GM19397 (cell line): ENCODE results near the gene CIDEB.

ENCODE experiments used
- ATAC-seq: cut with Tn5 transposase; IDR thresholded peaks from one replicate; pipeline ENCODE4 v1.9.1; 2021; ENCODE audit warnings: mild to moderate bottlenecking, moderate library complexity; ENCODE audit not compliant: unreplicated experiment

The CIDEB gene

DNA sequence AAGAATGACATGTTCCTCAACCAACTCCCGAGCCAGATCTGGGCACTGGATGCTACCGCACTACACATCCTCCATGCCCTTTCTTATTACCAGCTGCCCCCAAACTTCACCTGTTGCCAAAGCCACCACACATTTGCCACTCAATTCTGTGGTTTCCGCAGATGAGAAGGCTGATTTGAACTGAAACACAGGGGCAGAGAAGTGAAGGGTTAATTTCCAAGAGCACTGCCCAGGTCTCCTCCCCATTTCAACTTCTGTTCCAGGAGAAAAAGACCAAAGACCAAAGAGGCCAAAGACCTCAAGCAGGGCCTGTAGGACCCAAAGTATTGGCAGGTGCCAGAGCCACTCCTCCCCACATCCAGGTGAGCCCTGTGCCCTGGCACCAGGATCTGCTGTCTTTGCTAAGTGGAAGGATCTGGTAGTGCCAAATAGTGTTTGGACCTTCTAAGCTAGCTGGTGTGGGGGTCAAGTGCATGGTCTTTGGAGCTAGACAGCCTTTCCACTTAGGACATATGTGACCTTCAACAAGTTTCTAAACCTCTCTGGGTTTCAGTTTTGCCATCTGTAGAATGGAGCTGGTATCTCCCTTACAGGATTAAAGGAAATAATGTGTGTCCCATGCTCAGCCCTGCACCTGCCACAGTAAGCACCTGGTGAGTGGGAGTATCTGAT lies 16.2 kb downstream of the CIDEB start:
- ATAC-seq: no peak

DNA sequence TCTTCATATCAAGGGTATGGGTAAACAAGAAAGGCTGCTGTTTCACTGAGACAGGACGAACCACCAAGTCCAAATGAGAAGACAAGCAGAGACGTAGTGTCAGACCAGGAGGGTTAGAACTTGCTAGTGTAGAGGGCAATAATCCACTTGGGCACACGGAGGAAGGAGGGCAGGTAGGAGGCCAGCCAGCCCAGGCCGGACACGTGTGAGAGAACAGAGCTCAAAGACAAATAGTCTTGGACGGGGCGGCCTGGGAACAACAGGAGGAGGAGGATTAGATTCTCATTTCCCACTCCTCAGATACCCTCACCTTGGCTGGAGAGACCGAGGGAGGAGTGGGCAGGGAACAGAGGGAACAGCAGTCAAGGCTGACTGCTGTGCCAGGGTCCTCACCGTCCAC lies 17.0 kb downstream of the CIDEB start:
- no peak for ATAC-seq

DNA sequence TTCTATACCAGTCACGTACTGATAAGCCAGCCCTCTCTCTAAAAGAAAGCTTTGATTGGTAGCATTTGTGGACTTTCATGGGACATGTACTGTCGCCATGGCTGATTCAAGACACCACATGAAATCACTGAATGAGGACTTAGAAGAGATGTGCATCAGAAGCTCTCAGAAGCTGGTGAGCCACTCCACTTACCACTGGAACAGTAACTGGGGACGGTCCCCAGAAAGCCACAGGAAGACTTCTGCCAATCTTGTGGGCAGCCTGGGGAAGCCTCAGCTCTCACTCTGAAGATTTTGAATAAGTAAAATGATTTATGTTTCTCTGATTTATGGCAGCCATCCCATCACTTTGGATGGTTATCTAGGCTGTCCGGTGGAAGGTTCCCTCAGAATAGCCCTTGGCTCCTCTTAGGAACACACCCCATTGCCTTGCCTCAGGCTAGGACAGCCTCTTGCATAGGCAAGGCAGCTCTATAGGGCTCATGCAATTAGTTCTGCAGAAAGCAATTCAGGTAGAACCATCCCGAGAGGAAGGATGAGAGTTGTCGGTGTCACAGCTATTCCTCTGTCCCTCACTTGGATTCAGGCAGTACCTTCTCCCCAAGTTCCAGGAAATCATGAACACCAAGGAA lies 18.0 kb downstream of the CIDEB start:
- no peak for ATAC-seq

DNA sequence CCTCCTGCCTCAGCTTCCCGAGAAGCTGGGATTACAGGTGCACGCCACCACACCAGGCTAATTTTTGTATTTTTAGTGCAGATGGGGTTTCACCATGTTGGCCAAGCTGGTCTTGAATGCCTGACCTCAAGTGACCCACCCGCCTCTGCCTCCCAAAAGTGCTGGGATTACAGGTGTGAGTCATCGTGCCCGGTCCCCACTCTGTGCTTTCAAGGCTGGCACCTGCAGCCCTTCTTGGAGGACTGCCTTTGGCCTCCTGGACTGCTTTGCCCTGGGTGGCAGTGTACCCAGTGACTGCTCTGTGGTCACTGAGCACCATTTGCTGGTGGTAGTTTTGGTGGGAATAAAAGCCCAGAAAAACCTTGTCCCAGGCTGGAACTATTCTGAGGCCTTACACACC lies 20.8 kb downstream of the CIDEB start:
- no peak for ATAC-seq

DNA sequence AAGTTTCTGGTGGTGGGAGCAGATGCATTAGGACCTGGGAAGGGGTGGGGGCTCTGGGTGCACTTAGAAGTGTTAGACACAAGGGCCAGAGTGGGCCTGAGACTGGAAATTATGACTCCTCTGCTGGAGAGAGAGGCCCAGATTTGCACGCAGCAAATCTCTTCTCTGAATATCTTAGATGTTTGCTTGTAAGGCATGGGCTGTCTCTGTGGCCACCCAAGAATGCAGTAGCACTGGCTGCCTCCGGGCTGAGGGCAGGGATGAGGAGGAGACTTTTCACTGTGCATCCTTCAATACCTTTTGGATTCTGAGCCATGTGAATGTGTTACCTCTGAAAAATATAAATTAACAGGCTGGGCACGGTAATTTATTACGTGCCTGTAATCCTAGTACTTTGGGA lies 22.4 kb downstream of the CIDEB start:
- no peak for ATAC-seq

DNA sequence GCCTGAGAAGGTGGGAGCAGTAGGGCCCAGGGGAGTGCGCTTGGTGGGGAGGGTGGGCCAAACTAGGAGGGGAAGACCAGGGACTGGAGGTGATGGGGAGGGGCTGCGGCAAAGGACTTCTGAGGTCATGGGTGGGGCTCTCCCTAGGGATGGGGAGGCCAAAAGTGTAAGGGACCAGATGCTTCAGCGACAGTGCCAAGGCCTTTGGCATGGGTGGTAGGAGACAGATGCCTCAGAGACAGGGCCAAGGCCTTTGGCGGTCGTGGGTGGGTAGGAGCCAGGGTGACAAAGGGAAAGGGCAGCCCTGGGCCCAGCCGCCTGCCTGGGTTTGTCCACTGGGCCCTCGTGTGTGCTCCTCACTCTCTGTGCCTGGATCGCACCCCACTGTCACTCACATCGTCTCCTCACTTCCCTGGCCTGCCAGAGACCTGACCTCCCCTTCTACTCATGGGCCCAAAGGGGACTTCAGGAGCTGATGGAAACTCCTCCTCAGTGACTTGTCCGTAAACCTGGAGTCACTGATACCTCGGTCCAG lies 23.2 kb downstream of the CIDEB start:
- ATAC-seq: no peak

DNA sequence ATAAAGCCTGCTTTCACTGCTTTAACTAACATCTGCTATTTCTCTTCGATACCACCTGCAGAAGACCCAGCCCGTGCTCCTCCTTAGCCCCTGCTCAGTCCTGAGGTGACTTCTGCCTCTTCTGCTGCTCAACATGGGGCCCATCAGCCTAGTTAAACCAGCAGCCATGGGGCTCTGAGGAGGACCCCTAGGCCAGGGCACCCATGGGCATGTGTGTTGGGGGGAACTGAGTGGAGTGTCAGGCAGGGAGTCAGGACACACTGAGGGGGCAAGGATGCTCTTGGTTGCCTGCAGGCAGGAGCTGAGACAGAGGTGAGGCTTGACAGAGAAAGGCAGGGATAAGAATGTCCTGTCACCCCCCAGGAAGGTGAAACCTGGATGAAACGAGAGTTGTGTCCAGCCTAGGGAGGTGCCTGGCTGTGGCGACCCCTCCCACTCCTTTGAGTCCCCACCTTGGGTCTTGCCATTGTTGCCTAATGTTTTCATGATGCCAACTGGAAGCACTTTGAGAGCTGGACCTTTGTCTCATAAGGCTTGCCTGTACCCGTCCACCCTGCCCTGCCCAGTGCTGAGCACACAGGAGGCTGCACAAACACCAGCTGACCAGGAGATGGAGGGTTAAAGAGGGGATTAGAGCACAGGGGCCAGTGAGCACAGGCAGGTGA lies 23.8 kb downstream of the CIDEB start:
- no peak for ATAC-seq

DNA sequence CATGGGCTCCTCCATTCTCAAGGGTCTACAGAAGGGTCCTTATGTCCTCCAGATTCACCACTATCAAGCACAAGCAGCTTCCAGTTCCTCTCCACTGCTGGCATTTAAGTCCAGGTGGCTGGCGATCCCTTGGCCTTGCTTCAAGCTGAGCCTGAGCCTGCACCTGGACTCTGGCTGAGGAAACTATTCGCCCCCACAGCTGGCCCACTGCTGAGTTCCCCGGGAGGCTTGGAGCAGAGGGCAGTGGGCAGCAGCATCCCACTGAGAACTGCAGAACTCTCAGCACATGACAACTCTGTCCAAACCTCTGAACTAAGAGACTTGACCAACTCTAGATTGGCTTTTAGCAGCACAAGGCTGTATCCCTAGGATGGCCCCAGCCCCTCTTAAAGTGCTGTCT lies 25.0 kb downstream of the CIDEB start:
- ATAC-seq: no peak

DNA sequence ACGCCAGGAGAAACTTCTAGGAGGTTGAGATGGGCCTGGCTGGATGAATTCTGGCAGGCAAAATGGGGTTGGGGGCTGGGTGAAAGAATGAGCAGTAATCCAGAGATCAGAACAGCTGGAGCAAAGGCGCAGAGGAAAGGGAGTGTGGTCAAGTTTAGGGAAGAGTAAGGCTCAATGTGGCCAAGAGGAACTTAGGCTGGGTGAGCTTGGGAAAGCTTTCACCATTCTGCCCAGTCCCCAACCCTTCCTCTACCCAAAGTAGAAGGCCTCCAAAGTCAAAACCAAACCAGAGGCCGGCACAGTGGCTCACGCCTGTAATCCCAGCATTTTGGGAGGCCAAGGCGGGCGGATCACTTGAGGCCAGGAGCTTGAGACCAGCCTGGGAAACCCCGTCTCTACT lies 26.1 kb downstream of the CIDEB start:
- no peak for ATAC-seq

DNA sequence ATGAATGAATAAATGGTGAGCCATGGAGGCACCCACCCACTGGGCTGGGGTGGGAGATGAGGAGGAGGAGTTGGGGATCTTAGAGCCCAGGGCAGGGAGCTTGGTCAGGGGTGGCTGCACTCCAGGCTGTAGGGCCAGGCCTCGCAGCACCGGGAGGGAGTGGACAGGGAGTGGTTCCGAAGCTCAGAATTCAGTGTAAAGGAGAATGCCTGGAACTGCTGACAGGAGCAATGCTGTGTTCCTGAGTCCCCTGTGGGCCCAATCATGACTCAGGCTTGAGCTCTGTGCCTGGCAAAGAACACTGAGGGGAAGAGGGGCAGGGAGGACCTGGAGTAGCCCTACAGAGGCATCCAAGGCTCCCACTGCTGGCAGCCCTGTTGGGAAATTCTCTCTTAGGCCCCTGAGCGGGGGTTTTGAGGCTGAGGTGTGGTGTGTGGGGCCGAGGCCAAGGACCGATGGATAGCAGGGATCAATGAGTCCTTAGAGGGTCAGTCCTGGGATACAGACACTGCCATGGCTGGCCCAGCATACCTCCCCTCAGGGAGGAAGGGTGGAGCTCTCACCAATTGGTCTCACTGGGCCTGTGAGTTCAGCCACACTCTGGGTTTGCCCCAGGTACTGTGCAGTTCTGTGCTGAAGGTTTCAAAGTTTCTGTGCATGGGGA lies 26.8 kb downstream of the CIDEB start:
- ATAC-seq: no peak

DNA sequence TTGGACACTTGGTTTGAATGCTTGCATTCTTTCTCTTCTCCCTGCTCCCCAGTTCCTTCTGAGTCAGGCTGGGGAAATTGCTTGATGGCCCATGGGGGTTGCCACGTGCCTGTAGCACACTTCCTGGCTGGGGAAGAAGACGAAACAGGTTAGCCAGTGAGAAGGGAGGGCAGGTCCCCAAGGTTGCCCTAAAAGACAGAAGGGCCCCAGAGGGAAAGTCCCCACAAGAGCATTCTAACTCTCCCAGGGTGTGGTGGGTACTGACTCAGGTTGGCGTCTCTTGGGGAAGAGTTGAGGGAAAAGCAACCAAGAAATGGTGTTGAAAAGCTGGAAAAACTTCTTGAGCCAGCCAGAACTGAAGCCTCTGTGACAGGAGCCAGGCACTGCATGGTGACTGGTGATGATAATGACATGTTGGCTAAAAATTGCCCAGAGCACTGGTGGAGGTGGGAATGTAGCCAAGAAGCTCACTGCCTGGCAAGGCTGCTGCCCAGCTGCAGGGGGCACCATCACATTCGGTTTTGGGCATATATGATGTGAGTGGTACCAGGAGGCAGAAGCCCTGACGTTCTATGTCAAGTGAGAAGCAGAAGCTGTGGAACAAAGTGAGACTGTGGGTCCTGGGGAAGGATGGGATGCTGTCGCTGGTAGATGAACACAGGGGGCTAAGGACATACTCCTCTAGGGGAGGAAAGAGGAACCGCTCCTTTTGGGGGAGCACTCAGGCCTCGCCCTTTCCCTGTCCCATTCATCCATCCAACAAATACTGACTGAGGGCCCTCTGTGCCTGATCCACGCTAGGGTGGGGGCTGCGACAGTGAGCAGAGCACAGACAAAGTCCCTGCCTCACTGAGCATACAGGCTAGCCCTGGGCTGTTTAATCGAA lies 28.2 kb downstream of the CIDEB start:
- ATAC-seq: peak; percentile 64

DNA sequence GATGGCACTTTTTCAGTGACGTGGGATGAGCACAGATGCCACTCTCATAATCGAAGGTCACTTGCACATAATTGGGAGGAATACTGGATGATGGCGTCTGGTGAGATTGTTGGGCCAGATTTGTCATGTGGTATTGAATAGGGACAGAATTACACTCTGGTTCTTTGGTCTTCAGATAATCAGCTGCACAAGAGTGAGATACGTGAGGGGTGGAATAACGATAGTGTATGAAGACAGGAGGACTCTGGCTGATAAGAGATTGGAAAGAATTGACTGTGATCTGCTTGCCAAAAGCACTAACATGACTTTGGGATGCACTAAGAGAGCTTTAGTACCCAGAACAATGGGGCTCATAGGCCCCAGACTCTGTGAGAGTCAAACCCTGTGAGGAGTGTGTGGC lies 29.4 kb downstream of the CIDEB start:
- ATAC-seq: no peak

DNA sequence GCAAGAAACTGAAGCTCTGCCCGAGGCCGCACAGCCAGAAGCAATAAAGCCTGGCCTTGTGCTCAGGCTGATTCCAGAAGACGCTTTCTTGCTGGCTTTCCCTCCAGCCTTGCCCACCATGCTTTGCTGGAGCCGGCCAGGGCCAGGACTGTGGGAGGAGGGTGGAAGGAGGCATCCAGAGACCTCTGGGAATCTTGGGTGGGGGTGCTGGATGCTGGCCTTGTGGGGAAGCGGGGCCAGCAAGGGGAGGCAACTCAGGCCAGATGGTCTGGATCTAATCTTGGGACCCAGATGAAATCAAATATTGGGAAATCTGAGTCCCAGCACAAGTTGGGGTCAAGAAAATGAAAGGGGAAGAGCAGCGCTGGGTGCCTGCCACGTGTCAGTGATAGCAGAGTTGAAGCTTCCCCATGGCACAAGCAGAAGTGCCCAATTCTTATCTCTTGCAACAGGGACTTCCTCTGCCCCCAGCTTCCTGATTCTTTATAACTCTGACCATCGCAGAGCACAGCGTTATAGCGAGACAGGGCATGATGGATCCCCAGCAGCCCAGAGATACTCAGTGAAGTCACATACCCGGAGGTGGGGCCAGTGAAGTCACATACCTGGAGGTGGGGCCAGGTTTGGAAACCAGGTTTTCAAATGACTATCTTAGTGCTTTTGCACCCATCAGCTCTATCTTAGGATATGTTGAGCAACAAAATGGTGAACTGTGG lies 30.0 kb downstream of the CIDEB start:
- ATAC-seq: no peak

DNA sequence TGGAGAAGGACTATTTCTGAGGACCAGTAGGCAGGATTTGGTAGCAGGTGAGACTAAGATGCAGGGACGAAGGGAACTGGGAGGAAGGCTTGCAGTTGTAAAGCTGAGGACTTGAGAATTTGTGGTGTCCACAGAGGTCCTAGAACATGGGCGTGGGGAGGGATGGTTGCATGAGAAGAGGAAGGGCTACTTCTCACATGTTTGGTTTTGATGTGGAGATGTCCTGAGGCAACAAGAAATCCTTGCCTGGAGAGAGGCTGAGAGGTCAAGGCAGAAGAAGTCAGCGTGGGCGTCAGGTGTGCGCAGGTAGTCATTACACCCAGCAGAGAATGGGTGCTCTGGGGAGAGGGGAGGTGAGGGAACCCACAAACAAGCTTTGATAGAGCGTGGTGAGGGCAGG lies 30.7 kb downstream of the CIDEB start:
- ATAC-seq: no peak

DNA sequence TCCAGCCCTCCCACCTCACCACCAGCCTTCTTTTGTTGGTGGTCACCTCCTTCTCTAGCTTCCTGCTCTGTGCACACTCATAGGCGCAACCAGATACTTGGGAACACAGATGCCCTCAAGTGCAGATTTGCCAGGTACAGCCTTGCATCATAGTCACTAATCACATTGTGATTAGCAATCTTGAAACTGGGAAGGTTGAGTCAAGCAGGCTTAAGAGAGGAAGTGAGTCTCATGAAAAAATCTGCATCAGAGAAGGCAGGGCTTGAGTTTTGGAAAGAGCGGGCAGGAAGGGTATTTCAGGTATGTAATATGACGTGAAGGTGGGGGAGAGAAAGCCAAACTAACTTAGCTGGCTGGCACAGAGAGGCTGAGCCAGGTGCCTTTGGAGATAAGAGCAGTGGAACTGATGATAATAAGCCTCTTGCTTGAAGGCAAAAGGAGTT lies 33.7 kb downstream of the CIDEB start:
- ATAC-seq: peak; percentile 27

DNA sequence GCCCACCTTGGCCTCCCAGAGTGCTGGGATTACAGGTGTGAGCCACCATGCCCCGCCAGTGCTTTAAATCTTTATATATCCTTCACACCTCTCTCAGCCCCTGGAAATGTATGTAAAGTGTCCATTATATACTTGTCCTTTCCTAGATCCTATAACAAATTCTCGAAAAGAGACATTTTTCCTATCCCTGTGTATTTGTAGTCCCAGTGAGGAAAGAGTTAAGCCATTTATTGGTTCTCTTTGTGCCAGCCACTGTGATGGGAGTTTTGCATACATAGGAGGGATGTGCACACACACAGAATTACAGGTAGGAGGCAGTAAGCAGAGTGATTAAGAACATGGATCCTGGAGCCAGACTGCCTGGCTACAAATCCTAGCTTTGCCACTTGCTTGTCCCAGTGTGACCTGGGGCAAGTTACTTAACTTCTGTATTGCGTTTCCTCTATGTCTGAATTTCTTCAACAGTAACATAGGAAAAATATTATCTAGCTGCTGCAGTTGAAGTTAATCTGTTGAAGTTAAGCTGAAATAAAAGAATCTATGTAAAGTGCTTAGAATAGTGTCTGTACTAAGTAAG lies 34.3 kb downstream of the CIDEB start:
- no peak for ATAC-seq

DNA sequence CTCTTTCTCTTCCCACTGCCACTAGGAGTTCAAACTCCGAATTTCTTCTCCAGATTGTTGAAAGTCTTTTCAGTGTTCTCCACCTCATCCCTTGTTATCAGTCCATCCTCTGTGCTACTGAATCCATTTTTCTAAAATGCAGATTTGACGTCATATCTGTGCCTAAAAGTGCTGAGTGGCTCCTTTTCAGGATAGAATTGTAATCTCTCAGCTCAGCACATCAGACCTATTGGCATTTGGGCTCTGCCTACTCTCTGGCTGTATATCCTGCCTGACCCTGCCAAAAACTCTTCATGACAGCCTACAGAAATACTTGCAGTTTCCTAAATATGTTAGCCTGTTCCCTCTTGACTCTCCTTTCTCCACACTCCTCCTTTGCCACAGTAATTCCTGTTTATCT lies 35.3 kb downstream of the CIDEB start:
- ATAC-seq: no peak

DNA sequence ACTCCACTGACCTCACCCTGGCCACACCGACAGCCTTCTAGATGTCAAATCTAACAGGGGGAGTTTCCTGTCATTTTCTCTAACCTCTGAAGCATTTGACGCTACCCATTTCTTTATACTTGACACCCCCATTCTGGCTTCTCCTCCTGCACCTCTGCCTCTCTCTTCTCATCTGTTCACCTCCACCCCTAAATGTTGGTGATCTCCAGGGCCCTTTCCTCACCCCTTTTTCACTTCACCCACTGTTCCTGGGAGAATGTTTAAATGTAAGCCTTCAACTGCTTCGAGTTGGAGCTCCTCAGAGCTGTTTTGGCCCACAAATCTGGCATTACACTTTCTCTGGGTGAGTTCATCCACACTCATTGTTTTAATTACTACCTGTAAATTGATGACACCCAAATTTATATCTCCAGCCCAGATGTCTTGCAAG lies 35.9 kb downstream of the CIDEB start:
- ATAC-seq: no peak

DNA sequence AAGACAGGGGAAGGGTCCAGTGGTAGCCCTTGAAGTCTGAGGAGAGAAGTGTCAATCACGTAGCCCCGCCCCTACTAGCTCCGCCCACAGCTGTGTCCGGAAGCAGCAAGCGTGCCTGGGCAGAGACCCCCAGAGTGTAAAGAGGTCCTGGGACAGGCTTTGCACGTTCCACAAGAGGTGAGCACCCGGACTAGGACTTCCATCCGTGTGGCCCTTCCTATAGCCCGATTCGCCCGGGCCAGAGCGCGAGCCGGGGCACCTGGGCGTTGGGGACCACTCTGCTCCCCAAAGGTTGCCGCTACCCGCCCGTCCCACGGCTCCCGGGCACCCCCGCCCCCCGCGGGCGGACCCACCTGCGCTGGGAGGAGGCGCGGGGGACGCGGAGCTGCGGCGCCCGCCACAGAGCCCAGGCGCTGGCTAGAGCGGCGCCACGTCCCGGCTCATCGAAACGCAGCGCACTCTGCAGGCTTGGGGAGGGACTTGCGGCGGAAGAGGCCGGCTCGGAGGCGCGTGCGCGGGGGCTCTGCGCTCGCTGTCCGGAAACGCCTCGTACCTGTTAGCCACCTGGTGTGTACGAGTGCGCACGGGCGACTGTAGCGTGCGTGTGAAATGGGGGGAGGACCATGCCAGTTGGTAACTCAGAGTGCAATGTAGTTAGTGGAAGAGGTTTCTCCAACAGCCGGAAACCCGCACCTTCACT lies 36.5 kb downstream of the CIDEB start, which contains the start of gene RABGGTA:
Gene RABGGTA, minus strand, starts transcription at position 464 of the 700 bp plus-strand sequence. CDS start 482 bp downstream, outside the sequence.
- peak; percentile 89 for ATAC-seq
